SK-N-SH (cell line): Measurements from ENCODE around the gene ZAP70. TPM values are rescaled to one million over a fixed set of nuclear protein-coding genes. Genes with fewer than 3 reads are reported as not detected.

ENCODE experiments used
- CTCF ChIA-PET: fragments of 300-600, 350-600 bp; formaldehyde crosslinking; extraction: SDS; loops from one replicate; lab custom pipeline; 2021; lab: Yijun Ruan, JAX
- POLR2A ChIA-PET: fragments of 350-600 bp; sonication (Branson Sonifier 250); formaldehyde crosslinking; extraction: SDS; loops from one replicate; lab custom pipeline; 2020; ENCODE audit warnings: antibody characterized with exemption, inconsistent platforms; lab: Yijun Ruan, JAX
- DNase-seq: peaks from one replicate; pipeline ENCODE4 v3.0.0; 2012
- H2AFZ ChIP-seq: fragments of 200-600 bp; sonication (generic); 2 replicates; pipeline ENCODE4 v1.8.1; 2016; ENCODE audit warnings: antibody characterized with exemption, mild to moderate bottlenecking, low read depth
- H3F3A ChIP-seq: fragments of 200-600 bp; sonication (generic); replicated peaks from 2 replicates; pipeline ENCODE3; 2016; ENCODE audit warnings: antibody characterized with exemption, mild to moderate bottlenecking; ENCODE audit not compliant: insufficient read depth
- H3K27ac ChIP-seq, 2 experiments: fragments of 200-500 bp in 1 of 2; fragments of 200-600 bp in 1 of 2; sonication (Bioruptor generic) in 1 of 2; sonication (generic), shearing (Covaris generic) in 1 of 2; 2 replicates each; pipeline versions ENCODE4 v1.5.1 to v1.6.1; 2014 to 2016; ENCODE audit warnings: low read depth in 2 of 2, inconsistent platforms in 1 of 2, low read length in 1 of 2, mild to moderate bottlenecking in 1 of 2, mixed read lengths in 1 of 2
- H3K27me3 ChIP-seq: fragments of 200-600 bp; sonication (generic), shearing (Covaris generic); 2 replicates; pipeline ENCODE4 v1.6.1; 2016; ENCODE audit warnings: mixed run types; ENCODE audit not compliant: insufficient read depth
- H3K36me3 ChIP-seq, 2 experiments: fragments of 200-500 bp in 1 of 2; fragments of 200-600 bp in 1 of 2; sonication (Bioruptor generic) in 1 of 2; sonication (generic) in 1 of 2; replicated peaks in 1 of 2; 2 replicates each; pipeline versions ENCODE3 to v1.5.1; 2014 to 2016; ENCODE audit warnings: low read length in 1 of 2, mild to moderate bottlenecking in 1 of 2; ENCODE audit not compliant: insufficient read depth in 2 of 2, control insufficient read depth in 1 of 2
- H3K4me1 ChIP-seq, 2 experiments: fragments of 200-500 bp in 1 of 2; fragments of 200-600 bp in 1 of 2; sonication (Bioruptor generic) in 1 of 2; sonication (generic), shearing (Covaris generic) in 1 of 2; 2 replicates each; pipeline versions ENCODE4 v1.5.1 to v1.6.1; 2014 to 2016; ENCODE audit warnings: low read depth in 1 of 2, low read length in 1 of 2, mixed run types in 1 of 2; ENCODE audit not compliant: insufficient read depth in 2 of 2, control insufficient read depth in 1 of 2
- H3K4me2 ChIP-seq: fragments of 200-600 bp; sonication (generic), shearing (Covaris generic); 2 replicates; pipeline ENCODE4 v1.6.1; 2017; ENCODE audit warnings: mixed run types
- H3K4me3 ChIP-seq, 2 experiments: fragments of 200-500 bp in 1 of 2; fragments of 200-600 bp in 1 of 2; sonication (Bioruptor generic) in 1 of 2; sonication (generic), shearing (Covaris generic) in 1 of 2; 2 replicates each; pipeline versions ENCODE4 v1.5.1 to v1.8.1; 2014 to 2016; ENCODE audit warnings: low read depth in 2 of 2, inconsistent platforms in 1 of 2, low read length in 1 of 2, mild to moderate bottlenecking in 1 of 2, mixed read lengths in 1 of 2, moderate library complexity in 1 of 2
- H3K79me2 ChIP-seq: fragments of 200-600 bp; sonication (generic); 2 replicates; pipeline ENCODE4 v1.8.1; 2017; ENCODE audit warnings: mild to moderate bottlenecking; ENCODE audit not compliant: insufficient read depth
- H3K9ac ChIP-seq: fragments of 200-600 bp; sonication (generic); 2 replicates; pipeline ENCODE4 v1.6.1; 2017; ENCODE audit warnings: mixed run types
- H3K9me2 ChIP-seq: fragments of 200-600 bp; sonication (generic); 2 replicates; pipeline ENCODE4 v1.6.1; 2017; ENCODE audit warnings: mixed run types
- H3K9me3 ChIP-seq: fragments of 200-600 bp; sonication (generic); 2 replicates; pipeline ENCODE4 v1.6.1; 2017; ENCODE audit warnings: mixed run types, mild to moderate bottlenecking, moderate library complexity
- H4K20me1 ChIP-seq: fragments of 200-600 bp; sonication (generic); 2 replicates; pipeline ENCODE4 v1.6.1; 2017; ENCODE audit warnings: mild to moderate bottlenecking, mixed run types; ENCODE audit not compliant: insufficient read depth
- ELF1 ChIP-seq: IDR thresholded peaks from 2 replicates; pipeline ENCODE4 v1.4.0; 2012
- EZH2phosphoT487 ChIP-seq: fragments of 200-600 bp; sonication (generic); IDR thresholded peaks from 2 replicates; pipeline ENCODE4 v1.6.1; 2017; ENCODE audit warnings: low read depth, mixed run types, mild to moderate bottlenecking, antibody characterized with exemption, moderate library complexity, borderline replicate concordance
- FOXJ3 ChIP-seq: sonication (generic); formaldehyde crosslinking; IDR thresholded peaks from 2 replicates; pipeline ENCODE4 v1.5.1; 2020; ENCODE audit warnings: mild to moderate bottlenecking, missing genetic modification reagents
- FOXM1 ChIP-seq: IDR thresholded peaks from 2 replicates; pipeline ENCODE4 v1.4.0; 2012; ENCODE audit warnings: low read depth, mild to moderate bottlenecking
- GATA2 ChIP-seq: sonication (generic); formaldehyde crosslinking; IDR thresholded peaks from 2 replicates; pipeline ENCODE4 v1.5.0; 2020; ENCODE audit warnings: mild to moderate bottlenecking, missing genetic modification reagents
- MEF2A ChIP-seq: IDR thresholded peaks from 2 replicates; pipeline ENCODE4 v1.4.0; 2012; ENCODE audit warnings: low read depth, borderline replicate concordance
- NRF1 ChIP-seq: IDR thresholded peaks from 2 replicates; pipeline ENCODE4 v1.6.1; 2012; ENCODE audit warnings: low read depth, mild to moderate bottlenecking, low read length
- RAD21 ChIP-seq: IDR thresholded peaks from 2 replicates; pipeline ENCODE4 v1.6.1; 2012; ENCODE audit warnings: mild to moderate bottlenecking, low read length
- RFX5 ChIP-seq: IDR thresholded peaks from 2 replicates; pipeline ENCODE4 v1.6.1; 2012; ENCODE audit warnings: mild to moderate bottlenecking, improper control_type of control experiment, low read length
- SIN3A ChIP-seq: IDR thresholded peaks from 2 replicates; pipeline ENCODE4 v1.6.1; 2012; ENCODE audit warnings: low read depth, mild to moderate bottlenecking, low read length, moderate library complexity, borderline replicate concordance
- TEAD4 ChIP-seq: IDR thresholded peaks from 2 replicates; pipeline ENCODE4 v1.4.0; 2012; ENCODE audit warnings: mild to moderate bottlenecking, borderline replicate concordance; ENCODE audit not compliant: insufficient read depth
- YY1 ChIP-seq: IDR thresholded peaks from 2 replicates; pipeline ENCODE4 v1.4.0; 2012; ENCODE audit warnings: low read depth, mild to moderate bottlenecking
- WGBS: methylation state at CpG from one replicate; pipeline ENCODE4 v1.1.6; 2017; ENCODE audit warnings: low lambda C conversion rate; 5-methylcytosine and 5-hydroxymethylcytosine counted together
- polyA plus RNA-seq, 3 experiments: library from polyadenylated mRNA; depleted of rRNA; stranded (reverse); fragments of >200 nt; gene quantifications; 2 replicates each; pipeline ENCODE4 v1.2.3, GENCODE V29; 2012
- TF ChIP-seq, protein P1 (sequence below): IDR thresholded peaks from 2 replicates; pipeline ENCODE4; 2012
- TF ChIP-seq, protein P2 (sequence below): IDR thresholded peaks from 2 replicates; pipeline ENCODE4 v1.4.0; 2012; ENCODE audit warnings: low read depth
- TF ChIP-seq, protein P3 (sequence below): fragments of 150-350 bp; IDR thresholded peaks from 2 replicates; pipeline ENCODE4 v1.6.1; 2016; ENCODE audit warnings: mild to moderate bottlenecking, low read depth, low read length
- TF ChIP-seq, protein P4 (sequence below): IDR thresholded peaks from 2 replicates; pipeline ENCODE4 v1.6.1; 2012; ENCODE audit warnings: mild to moderate bottlenecking, low read depth, low read length, moderate library complexity
- TF ChIP-seq, protein P5 (sequence below): fragments of 200-600 bp; sonication (generic); IDR thresholded peaks from 2 replicates; pipeline ENCODE4 v1.6.1; 2017; ENCODE audit warnings: antibody characterized with exemption, mild to moderate bottlenecking, moderate library complexity

Gene ZAP70
- polyA plus RNA-seq, 1 of the 3 experiments (the other 2 are of a cell fraction) = 0.05 TPM

- Histone ChIP-seq H3K9me3 (no peaks in the 10 kb centered on the region), H3K9ac (no peak overlapping the region), H3K4me2 (no peak overlapping the region), H3K36me3 (peaks cover 23 to 41% of the 10 kb centered on the region in 2 experiments), H3K27ac (no peak overlapping the region), H3K4me3 (no peak overlapping the region), H3F3A (no peaks in the 10 kb centered on the region), H2AFZ (no peak overlapping the region), H4K20me1 (no peaks in the 10 kb centered on the region), H3K4me1 (no peaks in the 10 kb centered on the region), H3K27me3 (no peaks in the 10 kb centered on the region), H3K9me2 (no peaks in the 10 kb centered on the region), H3K79me2 (no peaks in the 10 kb centered on the region)
- DNase-seq = no peak
- ChIA-PET CTCF (interaction anchor here (1.3 to 6.0 kb wide), 3 partner anchors 15 to 514 kb away, joined by 3 to 37 read pairs (median 4); no protein-coding TSS in a partner anchor), POLR2A (no interaction called here)
- 91% methylated on average over 2 of the region's 2 CpGs for WGBS
- TF ChIP-seq, protein P1, sequence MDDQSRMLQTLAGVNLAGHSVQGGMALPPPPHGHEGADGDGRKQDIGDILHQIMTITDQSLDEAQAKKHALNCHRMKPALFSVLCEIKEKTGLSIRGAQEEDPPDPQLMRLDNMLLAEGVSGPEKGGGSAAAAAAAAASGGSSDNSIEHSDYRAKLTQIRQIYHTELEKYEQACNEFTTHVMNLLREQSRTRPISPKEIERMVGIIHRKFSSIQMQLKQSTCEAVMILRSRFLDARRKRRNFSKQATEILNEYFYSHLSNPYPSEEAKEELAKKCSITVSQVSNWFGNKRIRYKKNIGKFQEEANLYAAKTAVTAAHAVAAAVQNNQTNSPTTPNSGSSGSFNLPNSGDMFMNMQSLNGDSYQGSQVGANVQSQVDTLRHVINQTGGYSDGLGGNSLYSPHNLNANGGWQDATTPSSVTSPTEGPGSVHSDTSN = no peak
- TF ChIP-seq GATA2 (CRISPR knock-in tag) (no peak), NRF1 (no peak), SIN3A (no peak), EZH2phosphoT487 (no peak), RAD21 (no peak), RFX5 (no peak), TEAD4 (no peak), FOXJ3 (CRISPR knock-in tag) (no peak), FOXM1 (no peak), ELF1 (no peak), MEF2A (no peak), YY1 (no peak)
- TF ChIP-seq, protein P2, sequence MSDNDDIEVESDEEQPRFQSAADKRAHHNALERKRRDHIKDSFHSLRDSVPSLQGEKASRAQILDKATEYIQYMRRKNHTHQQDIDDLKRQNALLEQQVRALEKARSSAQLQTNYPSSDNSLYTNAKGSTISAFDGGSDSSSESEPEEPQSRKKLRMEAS = no peak
- TF ChIP-seq, protein P3, sequence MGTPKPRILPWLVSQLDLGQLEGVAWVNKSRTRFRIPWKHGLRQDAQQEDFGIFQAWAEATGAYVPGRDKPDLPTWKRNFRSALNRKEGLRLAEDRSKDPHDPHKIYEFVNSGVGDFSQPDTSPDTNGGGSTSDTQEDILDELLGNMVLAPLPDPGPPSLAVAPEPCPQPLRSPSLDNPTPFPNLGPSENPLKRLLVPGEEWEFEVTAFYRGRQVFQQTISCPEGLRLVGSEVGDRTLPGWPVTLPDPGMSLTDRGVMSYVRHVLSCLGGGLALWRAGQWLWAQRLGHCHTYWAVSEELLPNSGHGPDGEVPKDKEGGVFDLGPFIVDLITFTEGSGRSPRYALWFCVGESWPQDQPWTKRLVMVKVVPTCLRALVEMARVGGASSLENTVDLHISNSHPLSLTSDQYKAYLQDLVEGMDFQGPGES = no peak
- TF ChIP-seq, protein P4, sequence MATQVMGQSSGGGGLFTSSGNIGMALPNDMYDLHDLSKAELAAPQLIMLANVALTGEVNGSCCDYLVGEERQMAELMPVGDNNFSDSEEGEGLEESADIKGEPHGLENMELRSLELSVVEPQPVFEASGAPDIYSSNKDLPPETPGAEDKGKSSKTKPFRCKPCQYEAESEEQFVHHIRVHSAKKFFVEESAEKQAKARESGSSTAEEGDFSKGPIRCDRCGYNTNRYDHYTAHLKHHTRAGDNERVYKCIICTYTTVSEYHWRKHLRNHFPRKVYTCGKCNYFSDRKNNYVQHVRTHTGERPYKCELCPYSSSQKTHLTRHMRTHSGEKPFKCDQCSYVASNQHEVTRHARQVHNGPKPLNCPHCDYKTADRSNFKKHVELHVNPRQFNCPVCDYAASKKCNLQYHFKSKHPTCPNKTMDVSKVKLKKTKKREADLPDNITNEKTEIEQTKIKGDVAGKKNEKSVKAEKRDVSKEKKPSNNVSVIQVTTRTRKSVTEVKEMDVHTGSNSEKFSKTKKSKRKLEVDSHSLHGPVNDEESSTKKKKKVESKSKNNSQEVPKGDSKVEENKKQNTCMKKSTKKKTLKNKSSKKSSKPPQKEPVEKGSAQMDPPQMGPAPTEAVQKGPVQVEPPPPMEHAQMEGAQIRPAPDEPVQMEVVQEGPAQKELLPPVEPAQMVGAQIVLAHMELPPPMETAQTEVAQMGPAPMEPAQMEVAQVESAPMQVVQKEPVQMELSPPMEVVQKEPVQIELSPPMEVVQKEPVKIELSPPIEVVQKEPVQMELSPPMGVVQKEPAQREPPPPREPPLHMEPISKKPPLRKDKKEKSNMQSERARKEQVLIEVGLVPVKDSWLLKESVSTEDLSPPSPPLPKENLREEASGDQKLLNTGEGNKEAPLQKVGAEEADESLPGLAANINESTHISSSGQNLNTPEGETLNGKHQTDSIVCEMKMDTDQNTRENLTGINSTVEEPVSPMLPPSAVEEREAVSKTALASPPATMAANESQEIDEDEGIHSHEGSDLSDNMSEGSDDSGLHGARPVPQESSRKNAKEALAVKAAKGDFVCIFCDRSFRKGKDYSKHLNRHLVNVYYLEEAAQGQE = no peak
- TF ChIP-seq, protein P5, sequence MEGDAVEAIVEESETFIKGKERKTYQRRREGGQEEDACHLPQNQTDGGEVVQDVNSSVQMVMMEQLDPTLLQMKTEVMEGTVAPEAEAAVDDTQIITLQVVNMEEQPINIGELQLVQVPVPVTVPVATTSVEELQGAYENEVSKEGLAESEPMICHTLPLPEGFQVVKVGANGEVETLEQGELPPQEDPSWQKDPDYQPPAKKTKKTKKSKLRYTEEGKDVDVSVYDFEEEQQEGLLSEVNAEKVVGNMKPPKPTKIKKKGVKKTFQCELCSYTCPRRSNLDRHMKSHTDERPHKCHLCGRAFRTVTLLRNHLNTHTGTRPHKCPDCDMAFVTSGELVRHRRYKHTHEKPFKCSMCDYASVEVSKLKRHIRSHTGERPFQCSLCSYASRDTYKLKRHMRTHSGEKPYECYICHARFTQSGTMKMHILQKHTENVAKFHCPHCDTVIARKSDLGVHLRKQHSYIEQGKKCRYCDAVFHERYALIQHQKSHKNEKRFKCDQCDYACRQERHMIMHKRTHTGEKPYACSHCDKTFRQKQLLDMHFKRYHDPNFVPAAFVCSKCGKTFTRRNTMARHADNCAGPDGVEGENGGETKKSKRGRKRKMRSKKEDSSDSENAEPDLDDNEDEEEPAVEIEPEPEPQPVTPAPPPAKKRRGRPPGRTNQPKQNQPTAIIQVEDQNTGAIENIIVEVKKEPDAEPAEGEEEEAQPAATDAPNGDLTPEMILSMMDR = no peak
Measured at GRCh38 chr2:97755491-97755890, 42.1 kb downstream of the ZAP70 start.
